ENCODE measurements around the gene PDE8A.

GRCh38 chr15:85097725-85098124, 116.1 kb downstream of the PDE8A start:
- no peak for TF ChIP-seq CTCF (IDR thresholded peaks at IDR 0.05)
- no peak for TF ChIP-seq TCF7L2 (IDR thresholded peaks at IDR 0.05; ENCODE audit: low read depth, low read length)
- TF ChIP-seq SIN3A (IDR thresholded peaks at IDR 0.05; ENCODE audit: borderline replicate concordance, insufficient read depth, low read depth, low read length): no peak
